Measurements from ENCODE around the gene KRT5. TPM values are rescaled to one million over a fixed set of nuclear protein-coding genes. Genes with fewer than 3 reads are reported as not detected.

KRT5 gene
- not detected in 2 replicates for total RNA-seq (2014; rRNA removed; shearing (Covaris generic))

- DNase-seq (ENCODE audit: low spot score) = no peak
These were observed at the start of gene KRT5 for GRCh38 chr12:52519826-52520662. TSS of gene KRT5 (minus strand) at chr12:52520394. CDS start at chr12:52520296, 98 bp downstream.

GRCh38 chr12:52568111-52568510 lies 47.9 kb upstream of the KRT5 start:
- DNase-seq (ENCODE audit: low spot score) = no peak

GRCh38 chr12:52566847-52567291 lies 46.7 kb upstream of the KRT5 start:
- no peak for DNase-seq (ENCODE audit: low spot score)

- DNase-seq (ENCODE audit: low spot score) = no peak
These were observed 44.4 kb upstream of the KRT5 start for GRCh38 chr12:52564582-52564981.

- DNase-seq (ENCODE audit: low spot score) = peak; percentile 53
These were observed 41.8 kb upstream of the KRT5 start for GRCh38 chr12:52561880-52562449.

GRCh38 chr12:52559979-52560378 lies 39.8 kb upstream of the KRT5 start:
- DNase-seq (ENCODE audit: low spot score) = no peak

- no peak for DNase-seq (ENCODE audit: low spot score)
These were observed 38.7 kb upstream of the KRT5 start for GRCh38 chr12:52558781-52559445.

GRCh38 chr12:52557476-52557875 lies 37.3 kb upstream of the KRT5 start:
- no peak for DNase-seq (ENCODE audit: low spot score)

- DNase-seq (ENCODE audit: low spot score) = no peak
These were observed 35.4 kb upstream of the KRT5 start for GRCh38 chr12:52555577-52555976.

GRCh38 chr12:52552681-52553195 lies 32.5 kb upstream of the KRT5 start, which contains the start of gene KRT71:
TSS of gene KRT71 (minus strand) at chr12:52553145. CDS start at chr12:52553077, 68 bp downstream.
- DNase-seq (ENCODE audit: low spot score) = no peak

- DNase-seq (ENCODE audit: low spot score) = no peak
These were observed 31.9 kb upstream of the KRT5 start for GRCh38 chr12:52552055-52552454.

- no peak for DNase-seq (ENCODE audit: low spot score)
These were observed 31.1 kb upstream of the KRT5 start for GRCh38 chr12:52551216-52551865.

GRCh38 chr12:52546126-52546525 lies 25.9 kb upstream of the KRT5 start:
- no peak for DNase-seq (ENCODE audit: low spot score)

- no peak for DNase-seq (ENCODE audit: low spot score)
These were observed 24.0 kb upstream of the KRT5 start for GRCh38 chr12:52543985-52544883.

GRCh38 chr12:52542785-52543318 lies 22.7 kb upstream of the KRT5 start:
- DNase-seq (ENCODE audit: low spot score) = no peak

GRCh38 chr12:52542157-52542556 lies 22.0 kb upstream of the KRT5 start:
- DNase-seq (ENCODE audit: low spot score) = no peak

- DNase-seq (ENCODE audit: low spot score) = no peak
These were observed 21.5 kb upstream of the KRT5 start for GRCh38 chr12:52541709-52542108.

GRCh38 chr12:52540531-52540930 lies 20.3 kb upstream of the KRT5 start:
- no peak for DNase-seq (ENCODE audit: low spot score)

- DNase-seq (ENCODE audit: low spot score) = no peak
These were observed 19.6 kb upstream of the KRT5 start for GRCh38 chr12:52539821-52540173.

GRCh38 chr12:52539083-52539820 lies 19.1 kb upstream of the KRT5 start:
- peak; percentile 59 for DNase-seq (ENCODE audit: low spot score)
